Stimulated activated naive B cell treated with anti-CD40 and anti-IgM and Interleukin-4, amounts not matched to agents 10 μg/mL and 1 μg/mL and 100 μg/mL, for 72 hours (primary cell): ENCODE measurements around the gene ABLIM2.

Experiments used
- ATAC-seq, 2 donors: fragments of 150-1000 bp; cut with Tn5 transposase; replicated peaks; 2 replicates each; pipeline ENCODE4 v1.10.0; 2021; ENCODE audit warnings: moderate library complexity in 1 of 2
- DNase-seq: peaks from one replicate; pipeline ENCODE4 v3.0.0; 2021
- H3K27ac Mint-ChIP-seq: one replicate; pipeline ENCODE4 v1.8.0; 2022; ENCODE audit warnings: mild to moderate bottlenecking, mixed read lengths
- H3K27me3 Mint-ChIP-seq, 2 donors: one replicate each; pipeline ENCODE4 v1.8.0; 2022; ENCODE audit warnings: mixed read lengths in 2 of 2
- H3K36me3 Mint-ChIP-seq, 2 donors: one replicate each; pipeline ENCODE4 v1.8.0; 2022; ENCODE audit warnings: mixed read lengths in 2 of 2, mild to moderate bottlenecking in 1 of 2
- H3K4me1 Mint-ChIP-seq, 2 donors: one replicate each; pipeline ENCODE4 v1.8.0; 2022; ENCODE audit warnings: mixed read lengths in 2 of 2, mild to moderate bottlenecking in 1 of 2
- H3K4me3 Mint-ChIP-seq, 2 donors: one replicate each; pipeline ENCODE4 v1.8.0; 2022; ENCODE audit warnings: mild to moderate bottlenecking in 2 of 2, mixed read lengths in 2 of 2, moderate library complexity in 1 of 2
- H3K9me3 Mint-ChIP-seq, 2 donors: one replicate each; pipeline ENCODE4 v1.8.0; 2022; ENCODE audit warnings: mixed read lengths in 2 of 2, mild to moderate bottlenecking in 1 of 2

Gene ABLIM2

GRCh38 chr4:8198906-8199593 lies 40.4 kb upstream of the ABLIM2 start, which contains the start of gene SH3TC1:
Gene SH3TC1 (plus strand): TSS chr4:8199290. CDS start chr4:8205195, 5,905 bp downstream.
- Mint-ChIP-seq H3K4me3 (peak within 1 kb of the TSS; percentile 84 to 93), H3K36me3 (peaks cover 21 to 22% of the 10 kb centered on the region in 2 donors), H3K4me1 (peaks cover 53 to 79% of the 10 kb centered on the region in 2 donors), H3K27ac (peak within 1 kb of the TSS; percentile 95), H3K27me3 (no peaks in the 10 kb centered on the region), H3K9me3 (no peaks in the 10 kb centered on the region)
- ATAC-seq (peak; percentile 68 to 73), DNase-seq (peak; percentile 87)

- Mint-ChIP-seq H3K4me1 (peaks cover 50 to 76% of the 10 kb centered on the region in 2 donors), H3K9me3 (no peaks in the 10 kb centered on the region), H3K36me3 (peaks cover 17 to 22% of the 10 kb centered on the region in 2 donors), H3K4me3 (peak overlapping the region; percentile 84 to 93), H3K27ac (peak overlapping the region; percentile 95), H3K27me3 (peaks cover 0 to 2% of the 10 kb centered on the region in 2 donors)
- peak; percentile 43 for DNase-seq
- peak; percentile 20 to 21 for ATAC-seq
Measured at GRCh38 chr4:8198206-8198905, 39.7 kb upstream of the ABLIM2 start.

GRCh38 chr4:8197521-8197920 lies 38.9 kb upstream of the ABLIM2 start:
- H3K9me3 Mint-ChIP-seq = no peaks in the 10 kb centered on the region
- H3K4me3 Mint-ChIP-seq = no peak overlapping the region
- no peak overlapping the region for H3K27ac Mint-ChIP-seq
- H3K36me3 Mint-ChIP-seq = peaks cover 13 to 22% of the 10 kb centered on the region in 2 donors
- H3K27me3 Mint-ChIP-seq = peaks cover 0 to 4% of the 10 kb centered on the region in 2 donors
- H3K4me1 Mint-ChIP-seq = peaks cover 51 to 76% of the 10 kb centered on the region in 2 donors
- ATAC-seq = no peak
- DNase-seq = no peak

GRCh38 chr4:8195841-8196458 lies 37.3 kb upstream of the ABLIM2 start:
- H3K4me3 Mint-ChIP-seq = no peak overlapping the region
- peaks cover 45 to 72% of the 10 kb centered on the region in 2 donors for H3K4me1 Mint-ChIP-seq
- no peak for ATAC-seq
- no peaks in the 10 kb centered on the region for H3K9me3 Mint-ChIP-seq
- peaks cover 7 to 12% of the 10 kb centered on the region in 2 donors for H3K36me3 Mint-ChIP-seq
- H3K27me3 Mint-ChIP-seq = peaks cover 0 to 4% of the 10 kb centered on the region in 2 donors
- no peak for DNase-seq
- H3K27ac Mint-ChIP-seq = peak overlapping the region; percentile 65

- no peak for ATAC-seq
- H3K36me3 Mint-ChIP-seq = peaks cover 3 to 10% of the 10 kb centered on the region in 2 donors
- peaks cover 0 to 4% of the 10 kb centered on the region in 2 donors for H3K27me3 Mint-ChIP-seq
- H3K27ac Mint-ChIP-seq = peak overlapping the region; percentile 37
- no peak overlapping the region for H3K4me3 Mint-ChIP-seq
- H3K9me3 Mint-ChIP-seq = no peaks in the 10 kb centered on the region
- no peak for DNase-seq
- peaks cover 47 to 72% of the 10 kb centered on the region in 2 donors for H3K4me1 Mint-ChIP-seq
Measured at GRCh38 chr4:8195431-8195830, 36.8 kb upstream of the ABLIM2 start.

GRCh38 chr4:8194306-8195242 lies 36.0 kb upstream of the ABLIM2 start:
- H3K27ac Mint-ChIP-seq = no peak overlapping the region
- no peaks in the 10 kb centered on the region for H3K9me3 Mint-ChIP-seq
- ATAC-seq (no peak), DNase-seq (no peak)
- peaks cover 45 to 69% of the 10 kb centered on the region in 2 donors for H3K4me1 Mint-ChIP-seq
- H3K27me3 Mint-ChIP-seq = peaks cover 4 to 8% of the 10 kb centered on the region in 2 donors
- H3K4me3 Mint-ChIP-seq = no peak overlapping the region
- H3K36me3 Mint-ChIP-seq = peaks cover 0 to 2% of the 10 kb centered on the region in 2 donors

GRCh38 chr4:8192748-8193738 lies 34.4 kb upstream of the ABLIM2 start:
- peak; percentile 75 for DNase-seq
- H3K27me3 Mint-ChIP-seq = peaks cover 11 to 16% of the 10 kb centered on the region in 2 donors
- peak; percentile 91 to 93 for ATAC-seq
- peaks cover 37 to 62% of the 10 kb centered on the region in 2 donors for H3K4me1 Mint-ChIP-seq
- peak overlapping the region; percentile 76 for H3K27ac Mint-ChIP-seq
- no peaks in the 10 kb centered on the region for H3K36me3 Mint-ChIP-seq
- H3K4me3 Mint-ChIP-seq = peak overlapping the region; percentile 25 to 59
- no peaks in the 10 kb centered on the region for H3K9me3 Mint-ChIP-seq

- peak; percentile 77 to 78 for ATAC-seq
- DNase-seq = peak; percentile 40
- H3K4me1 Mint-ChIP-seq = peaks cover 31 to 46% of the 10 kb centered on the region in 2 donors
- H3K36me3 Mint-ChIP-seq = no peaks in the 10 kb centered on the region
- H3K27me3 Mint-ChIP-seq = peaks cover 18 to 21% of the 10 kb centered on the region in 2 donors
- H3K9me3 Mint-ChIP-seq = no peaks in the 10 kb centered on the region
- peak overlapping the region; percentile 27 to 56 for H3K4me3 Mint-ChIP-seq
- peak overlapping the region; percentile 92 for H3K27ac Mint-ChIP-seq
Measured at GRCh38 chr4:8191136-8191747, 32.6 kb upstream of the ABLIM2 start.

GRCh38 chr4:8189551-8190466 lies 31.2 kb upstream of the ABLIM2 start:
- Mint-ChIP-seq H3K27ac (peak overlapping the region; percentile 73), H3K36me3 (no peaks in the 10 kb centered on the region), H3K4me3 (peak overlapping the region in 1 of 2 donors; percentile 10), H3K27me3 (peaks cover 20 to 24% of the 10 kb centered on the region in 2 donors), H3K9me3 (no peaks in the 10 kb centered on the region), H3K4me1 (peaks cover 28 to 41% of the 10 kb centered on the region in 2 donors)
- DNase-seq (no peak), ATAC-seq (no peak)

GRCh38 chr4:8188743-8189550 lies 30.3 kb upstream of the ABLIM2 start:
- no peaks in the 10 kb centered on the region for H3K9me3 Mint-ChIP-seq
- peaks cover 28 to 41% of the 10 kb centered on the region in 2 donors for H3K4me1 Mint-ChIP-seq
- peaks cover 20 to 24% of the 10 kb centered on the region in 2 donors for H3K27me3 Mint-ChIP-seq
- ATAC-seq (no peak), DNase-seq (no peak)
- H3K4me3 Mint-ChIP-seq = no peak overlapping the region
- H3K27ac Mint-ChIP-seq = peak overlapping the region; percentile 77
- H3K36me3 Mint-ChIP-seq = no peaks in the 10 kb centered on the region

- Mint-ChIP-seq H3K9me3 (no peaks in the 10 kb centered on the region), H3K27ac (peak overlapping the region; percentile 63), H3K4me3 (no peak overlapping the region), H3K27me3 (peaks cover 16 to 24% of the 10 kb centered on the region in 2 donors), H3K36me3 (no peaks in the 10 kb centered on the region), H3K4me1 (peaks cover 23 to 35% of the 10 kb centered on the region in 2 donors)
- DNase-seq (no peak), ATAC-seq (no peak)
Measured at GRCh38 chr4:8188085-8188484, 29.5 kb upstream of the ABLIM2 start.
